Activated CD8-positive, alpha-beta memory T cell treated with anti-CD3 and anti-CD28 coated beads for 24 hours (primary cell): ENCODE data around the gene DAB2.
A peak's percentile ranks its signal among the peaks of the same experiment; 100 is the strongest.

ENCODE experiments used
- DNase-seq: peaks from one replicate; pipeline ENCODE4 v3.0.0-alpha.2; 2020

Gene DAB2

GRCh38 chr5:39424736-39425637 is at the start of gene DAB2:
DAB2 (minus strand) TSS chr5:39424980; CDS start chr5:39394320, 30,660 bp downstream.
- DNase-seq = peak; percentile 74

GRCh38 chr5:39473156-39473775 is 48.5 kb upstream of the DAB2 start:
- DNase-seq = no peak

- DNase-seq = no peak
Measured at GRCh38 chr5:39471836-39472508, 47.2 kb upstream of the DAB2 start.

- DNase-seq = no peak
Measured at GRCh38 chr5:39470811-39471210, 46.0 kb upstream of the DAB2 start.

- DNase-seq = no peak
Measured at GRCh38 chr5:39469777-39470415, 45.1 kb upstream of the DAB2 start.

- no peak for DNase-seq
Measured at GRCh38 chr5:39469176-39469575, 44.4 kb upstream of the DAB2 start.

GRCh38 chr5:39466846-39467245 is 42.1 kb upstream of the DAB2 start:
- DNase-seq = no peak

GRCh38 chr5:39465843-39466242 is 41.1 kb upstream of the DAB2 start:
- DNase-seq = no peak

GRCh38 chr5:39465097-39465496 is 40.3 kb upstream of the DAB2 start:
- no peak for DNase-seq

GRCh38 chr5:39464088-39464487 is 39.3 kb upstream of the DAB2 start:
- no peak for DNase-seq

- no peak for DNase-seq
Measured at GRCh38 chr5:39462211-39462610, 37.4 kb upstream of the DAB2 start.

GRCh38 chr5:39461007-39461682 is 36.4 kb upstream of the DAB2 start:
- no peak for DNase-seq

- no peak for DNase-seq
Measured at GRCh38 chr5:39459907-39460306, 35.1 kb upstream of the DAB2 start.

GRCh38 chr5:39459071-39459470 is 34.3 kb upstream of the DAB2 start:
- DNase-seq = no peak

GRCh38 chr5:39455645-39456044 is 30.9 kb upstream of the DAB2 start:
- no peak for DNase-seq

GRCh38 chr5:39453606-39454005 is 28.8 kb upstream of the DAB2 start:
- DNase-seq = no peak

GRCh38 chr5:39452846-39453245 is 28.1 kb upstream of the DAB2 start:
- no peak for DNase-seq

- DNase-seq = no peak
Measured at GRCh38 chr5:39451276-39451941, 26.6 kb upstream of the DAB2 start.

GRCh38 chr5:39450487-39450886 is 25.7 kb upstream of the DAB2 start:
- no peak for DNase-seq

GRCh38 chr5:39449591-39449990 is 24.8 kb upstream of the DAB2 start:
- DNase-seq = no peak

- no peak for DNase-seq
Measured at GRCh38 chr5:39448506-39449128, 23.8 kb upstream of the DAB2 start.

- no peak for DNase-seq
Measured at GRCh38 chr5:39447968-39448367, 23.2 kb upstream of the DAB2 start.
